UCSD-AML1 (cell line): ENCODE measurements around the gene CD300LG.
A peak's percentile ranks its signal among the peaks of the same experiment; 100 is the strongest.
"Not testable (repeated sequence)": the region's sequence is repeated elsewhere in the genome, so short reads cannot be mapped to it uniquely, and the experiment has no call there.

Experiments used
- DNase-seq: peaks from one replicate; lab custom pipeline; 2025; ENCODE audit not compliant: unreplicated experiment; lab: John Stamatoyannopoulos, UW

The CD300LG gene, protein sequence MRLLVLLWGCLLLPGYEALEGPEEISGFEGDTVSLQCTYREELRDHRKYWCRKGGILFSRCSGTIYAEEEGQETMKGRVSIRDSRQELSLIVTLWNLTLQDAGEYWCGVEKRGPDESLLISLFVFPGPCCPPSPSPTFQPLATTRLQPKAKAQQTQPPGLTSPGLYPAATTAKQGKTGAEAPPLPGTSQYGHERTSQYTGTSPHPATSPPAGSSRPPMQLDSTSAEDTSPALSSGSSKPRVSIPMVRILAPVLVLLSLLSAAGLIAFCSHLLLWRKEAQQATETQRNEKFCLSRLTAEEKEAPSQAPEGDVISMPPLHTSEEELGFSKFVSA

DNA sequence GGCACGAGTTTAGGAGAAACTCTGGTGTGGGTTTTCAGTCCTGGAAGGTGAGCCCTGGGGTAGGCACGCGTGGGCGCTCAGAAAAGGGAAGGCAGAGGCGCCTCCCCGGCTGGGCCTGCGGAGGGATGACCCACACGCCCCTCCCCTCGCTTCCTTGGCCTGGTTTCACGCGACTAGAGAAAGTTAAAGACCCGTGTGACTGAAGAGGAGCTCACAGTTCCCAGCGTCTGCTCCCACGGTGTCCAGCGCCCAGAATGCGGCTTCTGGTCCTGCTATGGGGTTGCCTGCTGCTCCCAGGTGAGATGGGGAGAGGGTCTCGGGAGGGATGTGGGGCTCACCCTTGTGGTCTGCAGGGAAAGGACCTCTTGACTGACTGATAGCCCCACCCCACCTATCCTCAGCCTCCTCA is at the start of gene CD300LG:
Gene CD300LG (plus strand): TSS at position 214 of the 409 bp plus-strand sequence. CDS start 41 bp downstream, at position 255.
- peak; percentile 66 for DNase-seq

DNA sequence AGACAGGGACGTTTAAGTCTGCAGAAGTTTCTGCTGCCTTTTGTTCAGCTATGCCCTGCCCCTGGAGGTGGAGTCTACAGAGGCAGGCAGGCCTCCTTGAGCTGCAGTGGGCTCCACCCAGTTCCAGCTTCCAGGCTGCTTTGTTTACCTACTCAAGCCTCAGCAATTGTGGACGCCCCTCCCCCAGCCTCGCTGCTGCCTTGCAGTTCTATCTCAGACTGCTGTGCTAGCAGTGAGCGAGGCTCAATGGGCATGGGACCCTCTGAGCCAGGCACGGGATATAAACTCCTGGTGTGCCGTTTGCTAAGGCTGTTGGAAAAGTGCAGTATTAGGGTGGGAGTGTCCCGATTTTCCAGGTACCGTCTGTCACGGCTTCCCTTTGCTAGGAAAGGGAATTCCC is 49.0 kb upstream of the CD300LG start:
- not testable (repeated sequence) for DNase-seq

DNA sequence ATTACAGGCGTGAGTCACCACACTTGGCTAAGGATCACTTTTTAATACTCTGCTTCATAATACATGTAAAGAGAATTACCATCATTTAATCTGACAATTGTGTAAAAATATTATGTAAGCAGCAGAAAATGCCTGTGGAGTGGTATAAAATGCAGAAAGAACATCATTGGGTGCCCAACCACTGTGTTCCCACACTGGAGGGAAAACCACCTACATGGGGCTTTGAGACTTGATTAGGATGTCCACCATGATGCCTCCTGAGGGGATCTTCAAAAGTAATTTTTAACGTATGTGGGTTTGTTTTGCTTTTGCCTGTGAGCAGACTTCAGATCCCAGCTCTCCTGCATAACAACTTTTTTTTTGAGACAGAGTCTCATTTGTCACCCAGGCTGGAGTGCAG is 47.9 kb upstream of the CD300LG start:
- no peak for DNase-seq

DNA sequence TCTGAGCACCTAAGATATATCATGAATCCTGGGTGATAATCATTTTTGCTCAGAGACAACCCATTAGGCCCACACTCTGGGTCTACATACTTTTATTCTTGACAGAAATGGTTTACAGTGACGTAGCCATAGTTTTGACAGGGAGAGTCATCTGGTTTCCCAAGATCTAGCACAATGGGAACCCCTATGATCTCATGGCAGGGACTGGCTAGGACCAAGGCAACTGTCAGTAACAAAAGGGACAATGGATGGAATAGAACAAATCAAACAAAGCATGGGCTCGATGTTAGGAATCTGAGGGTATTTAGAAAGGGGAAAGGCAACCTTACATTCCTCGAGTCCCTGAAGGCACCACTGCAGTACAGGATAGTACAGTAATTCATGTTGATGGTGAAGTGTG is 46.2 kb upstream of the CD300LG start:
- DNase-seq, result no peak

DNA sequence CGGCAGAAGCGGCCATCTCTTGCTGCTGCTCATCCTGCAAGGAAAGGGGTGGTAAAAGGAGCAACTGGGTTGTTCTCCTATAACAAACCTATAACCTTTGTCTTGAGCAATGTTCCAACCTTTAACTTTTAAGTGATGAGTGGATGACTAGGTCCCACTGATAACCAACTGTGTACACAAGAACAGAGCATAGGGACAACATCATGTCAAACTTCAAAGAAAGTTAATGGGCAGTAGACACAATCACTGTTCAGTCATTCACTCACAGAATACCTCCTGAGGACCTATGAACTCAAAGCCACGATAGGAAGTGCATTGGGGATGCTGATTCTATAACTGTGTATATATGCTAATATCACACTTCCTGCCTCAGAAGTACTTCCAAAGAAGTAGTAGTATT is 45.1 kb upstream of the CD300LG start:
- no peak for DNase-seq

DNA sequence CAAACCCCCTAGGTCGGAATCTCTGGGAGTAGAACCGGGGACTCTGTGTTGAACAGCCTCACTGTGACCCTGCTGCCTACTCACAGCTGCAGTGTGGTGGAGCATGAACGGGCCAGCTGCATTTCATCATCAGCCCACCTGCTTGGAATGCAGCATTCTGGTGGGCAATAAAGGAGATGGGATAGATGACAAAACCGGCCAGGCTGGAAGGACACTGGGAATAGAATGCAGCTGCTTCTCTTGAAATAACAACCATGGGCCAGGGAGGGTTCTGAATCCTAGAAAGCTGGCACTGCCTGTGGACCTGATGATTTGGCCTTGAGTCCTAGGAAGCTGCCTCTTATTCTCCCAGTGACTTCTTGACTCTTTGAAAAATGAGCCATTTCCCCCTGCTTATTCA is 43.2 kb upstream of the CD300LG start:
- DNase-seq, result no peak

DNA sequence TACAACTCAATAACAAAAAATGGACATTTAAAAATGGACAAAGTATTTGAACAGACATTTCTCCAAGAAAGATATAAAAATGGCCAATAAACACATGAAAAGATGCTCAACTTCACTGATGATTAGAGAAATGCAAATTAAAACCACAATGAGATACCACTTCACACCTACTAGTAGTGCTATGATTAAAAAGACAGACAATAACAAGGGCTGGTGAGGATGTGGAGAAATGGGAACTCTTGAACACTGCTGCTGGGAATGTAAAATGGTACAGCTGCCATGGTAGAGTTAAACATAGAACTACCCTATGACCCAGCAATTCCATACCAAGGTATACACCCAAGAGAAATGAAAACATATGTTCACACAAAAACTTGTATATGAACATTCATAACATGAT is 41.9 kb upstream of the CD300LG start:
- DNase-seq, result no peak

DNA sequence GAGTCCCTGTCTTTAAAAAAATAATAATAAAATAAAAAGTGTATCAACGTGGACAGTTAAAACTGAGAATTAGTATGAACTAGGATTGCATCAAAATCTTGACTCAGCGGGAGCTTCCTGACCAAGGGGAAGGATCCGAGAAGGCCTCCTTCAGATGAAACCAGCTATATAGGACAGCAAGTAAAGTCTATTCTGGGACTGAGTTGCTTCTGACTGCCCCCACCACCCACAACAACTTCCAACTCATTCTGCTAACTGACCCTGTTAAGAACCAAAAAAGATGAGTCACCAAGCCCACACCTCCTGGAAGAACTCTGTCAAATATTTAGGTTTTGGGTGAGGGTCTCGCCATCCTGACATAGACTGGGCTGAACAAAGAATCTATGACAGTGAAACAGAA is 38.9 kb upstream of the CD300LG start:
- no peak for DNase-seq

DNA sequence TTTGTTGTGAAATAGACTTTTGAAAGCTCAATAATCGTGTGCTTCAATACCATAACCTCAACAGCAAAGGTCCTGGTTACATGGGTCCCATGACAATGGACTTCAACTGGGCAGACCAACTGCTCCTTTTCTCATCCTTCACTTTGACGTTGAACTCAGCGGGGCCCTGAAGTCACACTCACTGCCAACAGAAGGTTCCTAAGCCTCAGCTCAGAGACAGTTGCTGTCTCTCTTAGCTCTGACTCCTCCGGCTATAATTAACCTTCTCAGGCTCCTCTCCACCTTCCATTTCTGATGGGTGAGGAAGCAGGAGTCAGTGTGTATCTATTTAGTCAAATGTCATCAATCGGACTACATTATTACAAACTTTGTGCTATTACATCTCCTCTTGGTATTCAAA is 37.9 kb upstream of the CD300LG start:
- DNase-seq, result no peak

DNA sequence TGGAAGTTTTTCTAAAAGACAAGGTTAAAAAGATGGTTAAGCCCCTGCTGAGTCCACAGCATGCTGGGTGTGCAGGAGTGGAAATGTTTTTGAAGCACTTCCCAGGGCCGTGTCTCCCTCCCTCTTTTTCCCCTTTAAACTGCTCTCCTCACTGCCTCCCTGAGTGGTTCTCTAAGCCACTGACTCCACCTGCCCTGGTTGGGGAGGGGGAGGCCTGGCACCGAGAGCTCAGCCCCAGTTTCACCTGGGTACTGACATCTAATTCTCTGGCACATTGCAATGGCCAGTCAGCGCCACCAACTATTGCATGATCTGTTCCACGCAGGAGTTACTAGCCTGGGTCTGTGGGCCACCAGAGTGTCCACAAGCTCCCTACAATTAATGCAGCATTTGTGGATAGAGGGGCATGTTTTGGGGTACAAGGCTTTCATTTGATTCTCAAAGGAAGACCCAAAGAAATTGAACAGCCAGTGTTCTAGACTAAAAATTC is 36.7 kb upstream of the CD300LG start:
- no peak for DNase-seq

DNA sequence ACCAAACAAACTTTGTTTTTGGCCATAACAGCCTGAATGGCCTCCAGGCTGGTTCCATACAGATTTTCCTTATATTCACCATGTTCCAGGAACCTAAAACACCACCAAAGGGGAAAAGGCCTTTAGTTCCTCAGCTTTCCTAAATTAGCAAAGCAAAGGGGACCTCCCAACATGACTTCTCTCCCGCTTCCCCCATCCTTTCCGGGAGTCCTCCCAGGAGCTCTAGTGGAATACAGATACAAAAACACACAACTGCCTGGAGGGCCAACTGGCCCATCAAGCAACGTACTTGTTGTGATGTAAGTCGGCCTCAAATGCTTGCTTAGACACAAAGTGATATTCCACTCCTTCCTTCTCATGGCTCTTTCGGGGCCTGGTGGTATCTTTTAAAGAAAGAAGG is 36.2 kb upstream of the CD300LG start:
- no peak for DNase-seq

DNA sequence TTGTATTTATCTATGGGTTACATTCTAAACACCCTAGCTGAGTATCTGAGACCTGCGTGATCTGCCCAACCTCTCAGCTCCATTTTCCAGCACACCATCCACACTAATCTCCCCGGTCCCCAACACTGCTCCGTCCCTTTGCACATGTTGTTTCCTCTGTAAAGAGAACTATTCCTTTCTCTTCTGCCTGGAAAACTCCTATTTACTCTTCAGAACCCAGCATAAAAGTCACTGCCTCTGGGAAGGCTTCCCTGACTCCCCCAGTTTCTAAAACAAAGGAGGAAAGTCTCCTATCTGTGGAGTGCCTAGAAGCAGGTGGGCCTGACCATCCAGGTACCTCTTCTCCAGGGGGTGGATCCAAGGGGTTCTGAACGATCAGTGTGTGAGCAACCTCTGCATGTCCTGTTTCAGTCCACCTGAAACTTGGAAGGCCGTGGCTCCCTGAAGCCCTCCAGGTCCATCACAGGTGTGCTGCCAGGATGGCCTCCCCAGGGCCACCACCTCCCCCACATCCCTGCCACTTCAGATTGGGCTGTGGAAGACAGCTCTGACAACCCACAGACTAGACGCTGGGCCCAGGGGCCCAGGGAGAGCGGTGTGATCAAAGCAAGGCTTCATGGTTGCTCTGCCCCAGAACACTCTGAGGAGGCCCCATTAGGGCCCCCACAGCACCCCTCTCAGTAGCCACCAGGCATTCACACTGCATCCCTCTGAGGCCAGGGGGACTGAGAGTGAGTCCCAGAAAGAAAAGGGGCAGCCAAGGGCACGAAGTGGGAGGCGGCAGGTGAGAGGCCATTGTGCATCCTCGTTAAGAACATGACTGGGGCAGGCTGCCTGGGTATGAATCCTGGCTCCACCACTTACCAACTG is 34.3 kb upstream of the CD300LG start:
- no peak for DNase-seq

DNA sequence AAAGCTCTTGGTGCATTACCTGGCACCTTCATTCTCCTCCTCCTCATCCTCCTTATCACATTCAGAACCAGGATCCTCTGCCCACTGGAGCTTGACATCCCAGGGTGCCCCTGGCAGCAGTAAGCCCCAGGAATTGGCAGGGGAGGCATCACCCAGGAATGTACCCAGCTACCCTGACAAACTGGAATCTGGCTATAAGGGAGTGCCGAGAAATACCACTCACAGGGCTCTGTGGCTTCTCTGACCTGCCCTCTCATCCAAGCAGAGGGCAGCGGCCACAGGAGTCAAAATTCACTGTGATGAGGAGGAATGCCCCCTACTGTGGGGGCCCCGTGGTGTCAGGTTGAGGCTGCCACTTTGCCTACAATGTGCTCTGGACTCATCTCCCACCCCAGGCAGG is 33.6 kb upstream of the CD300LG start:
- no peak for DNase-seq

DNA sequence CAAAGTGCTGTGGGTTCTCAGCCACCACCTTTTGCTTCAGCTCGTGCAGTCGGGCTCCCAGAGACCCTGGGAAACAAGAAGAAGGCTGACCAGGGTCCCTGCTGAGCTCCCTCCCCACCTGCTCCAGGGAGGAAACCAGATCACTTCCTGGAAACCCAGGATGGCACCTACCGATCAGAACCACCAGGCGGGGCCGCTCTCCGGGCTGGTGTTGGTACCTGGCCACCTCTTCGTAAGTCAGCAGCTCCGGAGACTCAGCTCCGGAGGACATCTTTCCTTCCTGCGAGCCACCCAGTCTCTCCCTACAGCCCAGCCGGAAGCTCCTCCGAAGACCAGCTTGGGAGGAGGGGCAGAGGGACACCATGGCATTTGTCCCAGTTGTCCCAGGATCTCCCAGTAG is 33.0 kb upstream of the CD300LG start:
- no peak for DNase-seq

DNA sequence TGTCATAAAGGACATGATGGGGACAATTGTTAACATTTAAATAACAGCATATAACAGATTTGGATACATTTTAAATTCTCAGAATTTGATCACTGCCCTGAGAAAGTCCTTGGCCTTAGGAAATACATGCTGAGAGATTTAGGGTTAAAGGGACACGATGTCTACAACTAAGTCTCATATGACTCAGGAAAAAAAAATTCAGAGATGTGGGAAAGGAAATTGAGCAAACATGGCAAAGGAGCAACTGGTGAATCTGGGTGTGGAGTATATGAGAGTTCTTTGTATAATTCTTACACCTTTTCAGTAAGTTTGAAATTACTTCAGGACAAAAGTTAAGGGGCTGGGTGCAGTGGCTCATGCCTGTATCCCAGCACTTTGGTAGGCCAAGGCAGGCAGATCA is 32.3 kb upstream of the CD300LG start:
- no peak for DNase-seq

DNA sequence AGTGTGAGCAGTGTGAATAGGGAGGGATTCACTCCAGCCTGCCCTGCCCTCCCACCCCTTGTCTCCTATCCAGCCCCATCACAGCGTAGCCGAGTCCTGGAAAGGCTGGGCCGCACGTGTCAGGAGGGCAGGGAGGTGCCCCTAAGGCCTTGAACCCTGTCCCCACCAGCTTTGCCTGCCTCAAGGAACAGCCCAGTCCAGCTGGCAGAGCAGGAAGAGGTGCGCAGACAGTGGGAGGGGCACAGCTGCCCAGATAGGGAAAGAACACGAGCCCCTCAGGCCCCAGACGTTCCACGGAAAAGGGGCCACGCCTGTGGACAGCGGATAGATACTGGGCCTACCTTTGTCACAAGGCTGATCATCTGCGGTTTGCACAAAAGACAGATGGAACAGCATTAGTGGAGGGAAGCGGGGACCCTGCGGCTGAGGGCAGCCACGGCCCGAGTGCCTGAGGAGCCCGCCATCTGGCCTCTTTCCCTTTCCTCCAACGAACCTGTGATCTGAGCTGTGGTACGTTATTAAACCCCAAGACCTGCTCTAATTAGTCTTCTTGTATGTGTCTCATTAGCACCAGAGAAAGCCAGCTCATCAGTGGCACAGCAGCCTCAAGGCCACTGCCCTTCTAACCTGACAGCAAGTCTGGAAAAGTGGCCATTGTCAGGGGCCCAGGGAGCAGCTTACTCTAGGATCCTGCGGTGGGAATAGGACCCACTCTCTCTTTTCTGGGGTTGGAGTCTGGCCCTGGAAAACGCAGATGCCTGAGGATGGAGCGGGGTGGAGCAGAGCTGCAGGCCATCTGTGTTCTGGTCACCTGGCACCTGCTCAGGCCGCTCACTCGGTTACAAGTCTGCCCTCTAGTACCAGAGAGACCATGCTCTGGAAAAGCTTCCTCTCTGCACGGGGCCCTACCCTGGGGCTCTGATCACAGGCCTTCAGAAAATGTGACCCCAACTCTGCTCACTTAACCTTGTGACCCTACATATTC is 30.3 kb upstream of the CD300LG start:
- DNase-seq, result no peak

DNA sequence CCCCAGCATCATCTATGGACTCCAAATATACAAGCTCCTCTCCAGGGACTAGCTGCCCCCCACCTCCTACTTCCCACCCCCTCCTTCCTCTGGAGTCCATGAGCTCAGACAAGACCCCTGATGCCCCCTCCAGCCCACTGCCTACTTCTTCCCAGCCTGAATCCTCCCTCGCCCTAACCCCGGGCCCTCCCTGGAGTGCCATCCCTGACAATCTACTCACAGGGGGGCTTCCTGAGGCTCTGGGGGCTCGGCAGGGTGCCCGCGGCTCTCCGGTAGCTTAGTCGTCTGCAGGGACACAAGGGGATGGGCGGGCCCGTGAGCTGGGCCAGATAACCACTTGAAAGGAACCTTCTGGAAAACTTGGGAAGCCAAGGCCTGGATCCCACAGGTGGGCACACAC is 29.1 kb upstream of the CD300LG start:
- DNase-seq, result no peak

DNA sequence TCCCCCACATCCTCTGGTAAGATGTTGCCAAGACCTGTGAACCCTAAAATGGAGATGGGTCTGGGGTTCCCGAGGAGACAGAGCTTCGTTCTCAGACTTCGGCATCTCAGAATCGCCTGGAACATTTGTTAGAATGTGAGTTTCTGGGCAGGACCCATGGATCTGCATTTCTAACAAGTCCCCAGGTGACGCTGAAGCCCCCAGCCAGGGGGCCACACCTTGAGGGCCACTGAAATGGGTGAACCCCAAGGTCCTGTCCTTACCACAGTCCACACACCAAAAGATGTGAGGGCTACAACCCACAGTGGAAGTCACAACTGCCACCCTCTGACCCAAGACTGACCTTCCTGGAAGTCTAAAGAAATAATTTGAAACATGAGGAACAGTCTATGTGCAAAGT is 28.0 kb upstream of the CD300LG start:
- DNase-seq, result no peak

DNA sequence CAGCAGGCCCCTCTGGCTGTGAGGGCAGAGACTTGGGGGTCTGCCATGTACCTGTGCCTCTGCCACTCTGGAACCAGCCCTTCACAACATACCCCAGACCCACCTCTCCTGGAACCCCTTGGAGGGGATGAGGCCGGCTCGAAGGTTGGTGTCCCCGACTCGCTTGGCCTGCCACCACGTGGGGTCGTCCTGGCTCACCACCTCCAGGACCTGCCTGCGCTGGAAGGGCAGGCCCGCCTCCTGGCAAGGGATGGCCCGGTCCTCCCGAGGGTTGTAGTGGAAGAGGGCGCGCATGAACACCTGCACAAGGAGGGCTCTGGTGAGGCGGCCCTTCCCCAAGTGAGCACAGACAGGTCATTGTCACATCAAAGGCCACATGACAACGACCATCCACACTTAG is 26.2 kb upstream of the CD300LG start:
- DNase-seq, result no peak

DNA sequence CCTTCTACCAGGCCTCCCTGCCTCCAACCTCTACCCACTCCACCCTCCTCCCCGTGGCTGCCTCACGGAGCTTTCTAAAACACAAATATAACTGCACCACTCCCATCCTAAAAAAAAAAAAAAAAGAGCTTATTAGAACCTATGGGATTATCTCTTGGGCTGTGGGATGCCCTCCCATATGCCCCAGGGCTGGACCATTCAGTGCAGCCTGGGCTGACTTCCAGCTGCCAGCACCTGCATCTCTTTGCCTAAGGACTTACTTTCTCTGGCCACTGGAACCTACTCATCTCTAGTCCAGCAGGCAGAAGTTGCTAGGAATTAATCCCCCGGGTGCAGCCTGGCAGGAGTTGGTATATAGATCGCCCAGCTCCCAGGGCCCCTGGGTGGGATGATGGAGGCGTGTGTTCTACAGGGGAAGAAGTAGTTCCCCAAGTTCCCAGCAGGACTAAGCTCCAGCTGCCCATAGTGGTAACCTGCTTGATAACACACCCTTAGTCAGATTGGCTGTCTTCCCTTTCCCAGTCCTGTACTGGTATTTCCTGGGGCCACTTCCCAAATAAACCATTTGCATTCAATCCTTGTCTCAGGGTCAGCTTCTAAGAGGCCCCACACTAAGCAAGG is 24.3 kb upstream of the CD300LG start:
- no peak for DNase-seq
